ENCODE results near the gene TRAPPC5. TPM values are rescaled to one million over a fixed set of nuclear protein-coding genes. Genes with fewer than 3 reads are reported as not detected.

The TRAPPC5 gene
- total and polyA plus RNA-seq, 2 experiments from 2014 or later: 95.9 to 120 TPM

DNA sequence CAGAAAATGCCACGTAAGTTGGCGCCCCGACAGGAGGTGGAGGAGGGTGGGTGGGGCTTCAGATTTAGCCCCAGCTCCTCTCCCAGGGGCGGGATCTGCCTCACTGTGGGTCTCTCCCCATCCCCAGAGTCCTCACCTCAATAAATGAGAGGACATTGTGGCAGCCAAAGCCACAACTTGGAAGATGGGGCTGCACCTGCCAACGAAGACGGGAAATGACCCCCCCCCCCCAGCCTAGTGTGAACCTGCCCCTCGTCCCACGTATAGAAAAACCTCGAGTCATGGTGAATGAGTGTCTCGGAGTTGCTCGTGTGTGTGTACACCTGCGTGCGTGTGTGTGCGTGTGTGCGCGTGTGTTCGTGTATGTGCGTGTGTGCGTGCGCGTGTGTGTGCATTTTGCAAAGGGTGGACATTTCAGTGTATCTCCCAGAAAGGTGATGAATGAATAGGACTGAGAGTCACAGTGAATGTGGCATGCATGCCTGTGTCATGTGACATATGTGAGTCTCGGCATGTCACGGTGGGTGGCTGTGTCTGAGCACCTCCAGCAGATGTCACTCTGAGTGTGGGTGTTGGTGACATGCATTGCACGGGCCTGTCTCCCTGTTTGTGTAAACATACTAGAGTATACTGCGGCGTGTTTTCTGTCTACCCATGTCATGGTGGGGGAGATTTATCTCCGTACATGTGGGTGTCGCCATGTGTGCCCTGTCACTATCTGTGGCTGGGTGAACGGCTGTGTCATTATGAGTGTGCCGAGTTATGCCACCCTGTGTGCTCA, 1.5 kb upstream of the TRAPPC5 start:
- no peak for DNase-seq (ENCODE audit: low read depth in 1 of 2, low spot score in 1 of 2)
- H3K27ac ChIP-seq: no peak overlapping the region
- no peaks in the 10 kb centered on the region for H3K9me3 ChIP-seq (ENCODE audit: low read depth)
- peaks cover 4% of the 10 kb centered on the region for H3K36me3 ChIP-seq
- H3K4me3 ChIP-seq: no peak overlapping the region
- H3K4me1 ChIP-seq (ENCODE audit: low read depth): no peaks in the 10 kb centered on the region
- H3K27me3 ChIP-seq: peaks cover 14% of the 10 kb centered on the region
- TF ChIP-seq, protein P1, sequence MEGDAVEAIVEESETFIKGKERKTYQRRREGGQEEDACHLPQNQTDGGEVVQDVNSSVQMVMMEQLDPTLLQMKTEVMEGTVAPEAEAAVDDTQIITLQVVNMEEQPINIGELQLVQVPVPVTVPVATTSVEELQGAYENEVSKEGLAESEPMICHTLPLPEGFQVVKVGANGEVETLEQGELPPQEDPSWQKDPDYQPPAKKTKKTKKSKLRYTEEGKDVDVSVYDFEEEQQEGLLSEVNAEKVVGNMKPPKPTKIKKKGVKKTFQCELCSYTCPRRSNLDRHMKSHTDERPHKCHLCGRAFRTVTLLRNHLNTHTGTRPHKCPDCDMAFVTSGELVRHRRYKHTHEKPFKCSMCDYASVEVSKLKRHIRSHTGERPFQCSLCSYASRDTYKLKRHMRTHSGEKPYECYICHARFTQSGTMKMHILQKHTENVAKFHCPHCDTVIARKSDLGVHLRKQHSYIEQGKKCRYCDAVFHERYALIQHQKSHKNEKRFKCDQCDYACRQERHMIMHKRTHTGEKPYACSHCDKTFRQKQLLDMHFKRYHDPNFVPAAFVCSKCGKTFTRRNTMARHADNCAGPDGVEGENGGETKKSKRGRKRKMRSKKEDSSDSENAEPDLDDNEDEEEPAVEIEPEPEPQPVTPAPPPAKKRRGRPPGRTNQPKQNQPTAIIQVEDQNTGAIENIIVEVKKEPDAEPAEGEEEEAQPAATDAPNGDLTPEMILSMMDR (IDR thresholded peaks at IDR 0.05; ENCODE audit: low read depth, low read length): no peak

DNA sequence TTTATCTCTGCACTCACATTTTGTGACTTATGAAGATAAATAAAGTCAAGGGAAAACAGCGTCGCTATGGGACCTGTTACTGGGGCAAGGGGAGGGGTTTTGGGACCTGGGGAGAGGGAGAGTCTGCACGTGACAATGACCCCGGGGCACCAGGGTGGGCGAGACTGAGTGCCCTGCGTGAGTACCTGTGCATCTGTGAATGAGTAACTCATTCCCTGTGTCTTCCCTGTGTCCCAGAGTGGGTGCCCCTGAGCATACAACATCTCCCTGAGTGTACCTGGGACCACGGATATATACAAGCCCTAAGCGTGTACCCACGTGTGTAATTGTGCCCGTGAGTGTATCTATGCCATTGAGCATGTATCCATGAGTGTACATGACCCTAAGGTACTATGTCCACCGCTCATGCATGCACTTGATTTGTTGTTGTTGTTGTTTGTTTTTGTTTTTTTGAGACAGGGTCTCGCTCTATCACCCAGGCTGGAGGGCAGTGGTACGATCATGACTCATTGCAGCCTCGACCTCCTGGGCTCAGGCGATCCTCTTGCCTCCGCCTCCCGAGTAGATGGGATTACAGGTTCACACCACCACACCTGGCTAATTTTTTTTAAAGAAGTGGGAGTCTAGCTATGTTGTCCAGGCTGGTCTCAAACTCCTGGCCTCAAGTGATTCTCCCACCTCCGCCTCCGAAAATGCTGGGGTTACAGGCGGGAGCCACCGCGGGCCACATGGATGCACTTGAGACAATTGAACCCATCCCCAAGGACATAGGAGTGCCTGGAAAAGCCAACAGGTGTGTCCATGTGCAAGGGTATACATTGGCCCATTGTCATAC, 645 bp upstream of the TRAPPC5 start:
- Histone ChIP-seq H3K27me3 (peaks cover 14% of the 10 kb centered on the region), H3K27ac (no peak overlapping the region), H3K9me3 (ENCODE audit: low read depth) (no peaks in the 10 kb centered on the region), H3K36me3 (peaks cover 6% of the 10 kb centered on the region), H3K4me3 (peak overlapping the region; percentile 70), H3K4me1 (ENCODE audit: low read depth) (no peaks in the 10 kb centered on the region)
- DNase-seq (ENCODE audit: low read depth in 1 of 2, low spot score in 1 of 2): no peak
- TF ChIP-seq, protein P1 (IDR thresholded peaks at IDR 0.05; ENCODE audit: low read depth, low read length): no peak

DNA sequence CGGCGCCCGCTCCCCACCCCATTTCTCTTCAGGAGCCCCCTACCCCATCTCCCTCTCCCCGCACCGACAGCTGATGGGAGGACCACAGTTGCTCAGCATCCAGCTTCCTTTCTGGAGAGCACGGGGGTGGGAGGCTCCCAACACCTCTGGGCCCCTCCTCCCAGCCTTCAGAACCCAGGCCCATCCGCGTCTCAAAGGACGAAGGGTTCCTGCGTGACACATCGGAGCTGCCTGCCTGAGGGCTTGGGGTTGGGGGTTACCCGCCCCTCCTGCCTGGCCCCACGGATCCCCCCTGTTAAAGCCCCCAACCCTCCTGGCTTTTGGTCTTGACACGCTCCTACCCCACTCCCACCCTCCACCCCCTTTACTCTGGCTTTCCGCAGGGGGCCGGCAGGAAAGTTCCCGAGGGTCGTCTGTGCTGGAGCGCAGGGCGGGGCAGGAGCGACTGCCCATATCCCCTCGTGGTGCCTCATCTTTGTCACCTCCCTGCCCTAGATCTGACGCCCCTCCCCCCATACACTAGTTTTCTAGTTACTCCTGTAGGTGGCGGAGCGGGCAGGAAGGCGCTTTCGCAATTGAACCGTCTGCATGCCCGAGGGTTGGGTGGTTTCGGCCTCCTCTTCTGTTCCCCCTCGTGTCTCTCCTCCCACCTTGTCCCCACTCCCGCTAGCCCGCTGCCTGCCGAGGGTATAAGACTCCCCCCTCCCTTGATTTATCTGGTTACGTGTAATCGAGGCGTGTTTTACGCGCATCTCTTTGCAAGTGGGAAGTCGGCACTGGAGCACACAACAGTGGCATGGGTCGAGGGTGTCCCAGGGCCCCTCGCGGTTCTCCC, 924 bp downstream of the TRAPPC5 start:
- no peaks in the 10 kb centered on the region for H3K9me3 ChIP-seq (ENCODE audit: low read depth)
- TF ChIP-seq, protein P1 (IDR thresholded peaks at IDR 0.05; ENCODE audit: low read depth, low read length): peak; percentile 77
- peak overlapping the region; percentile 70 for H3K4me3 ChIP-seq
- H3K27me3 ChIP-seq: peaks cover 9% of the 10 kb centered on the region
- H3K4me1 ChIP-seq (ENCODE audit: low read depth): no peaks in the 10 kb centered on the region
- DNase-seq (ENCODE audit: low read depth in 1 of 2, low spot score in 1 of 2): peak; percentile 75 to 84
- H3K27ac ChIP-seq: no peak overlapping the region
- peaks cover 6% of the 10 kb centered on the region for H3K36me3 ChIP-seq

DNA sequence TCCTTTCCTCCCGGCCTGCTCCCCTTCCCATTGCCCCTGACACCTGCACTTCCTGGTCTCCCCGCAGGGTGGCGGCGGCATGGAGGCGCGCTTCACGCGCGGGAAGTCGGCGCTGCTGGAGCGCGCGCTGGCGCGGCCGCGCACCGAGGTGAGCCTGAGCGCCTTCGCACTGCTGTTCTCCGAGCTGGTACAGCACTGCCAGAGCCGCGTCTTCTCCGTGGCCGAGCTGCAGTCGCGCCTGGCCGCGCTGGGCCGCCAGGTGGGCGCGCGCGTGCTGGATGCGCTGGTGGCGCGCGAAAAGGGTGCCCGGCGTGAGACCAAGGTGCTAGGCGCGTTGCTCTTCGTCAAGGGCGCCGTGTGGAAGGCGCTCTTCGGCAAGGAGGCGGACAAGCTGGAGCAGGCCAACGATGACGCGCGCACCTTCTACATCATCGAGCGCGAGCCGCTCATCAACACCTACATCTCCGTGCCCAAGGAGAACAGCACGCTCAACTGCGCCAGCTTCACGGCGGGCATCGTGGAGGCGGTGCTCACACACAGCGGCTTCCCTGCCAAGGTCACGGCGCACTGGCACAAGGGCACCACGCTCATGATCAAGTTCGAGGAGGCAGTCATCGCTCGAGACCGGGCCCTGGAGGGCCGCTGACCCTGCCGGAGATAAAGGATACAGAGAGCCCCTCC, 1.7 kb downstream of the TRAPPC5 start:
- H3K9me3 ChIP-seq (ENCODE audit: low read depth): no peaks in the 10 kb centered on the region
- no peak overlapping the region for H3K4me3 ChIP-seq
- H3K27me3 ChIP-seq: peaks cover 2% of the 10 kb centered on the region
- H3K36me3 ChIP-seq: peaks cover 6% of the 10 kb centered on the region
- TF ChIP-seq, protein P1 (IDR thresholded peaks at IDR 0.05; ENCODE audit: low read depth, low read length): no peak
- DNase-seq (ENCODE audit: low read depth in 1 of 2, low spot score in 1 of 2): no peak
- H3K4me1 ChIP-seq (ENCODE audit: low read depth): no peaks in the 10 kb centered on the region
- no peak overlapping the region for H3K27ac ChIP-seq

Data from cardiac muscle cell (in vitro differentiated cells and primary cell).